PC-3 (cell line): ENCODE data around the gene TRABD2B. TPM values are rescaled to one million over a fixed set of nuclear protein-coding genes. Genes with fewer than 3 reads are reported as not detected.

ENCODE experiments used
- ATAC-seq: fragments of 200-7000 bp; cut with Tn5 transposase; 2 replicates; pipeline ENCODE4 v1.9.1; 2020; ENCODE audit warnings: mild to moderate bottlenecking, moderate library complexity
- BruUV-seq: library from RNA; stranded (reverse); fragments of 400-500 nt; replicated peaks from 2 replicates; lab custom pipeline; 2021; lab: Mats Ljungman, UMichigan
- CTCF ChIA-PET: fragments of 300-600 bp; sonication (Branson Sonifier 250); formaldehyde crosslinking; loops from one replicate; lab custom pipeline; 2022; ENCODE audit warnings: antibody characterized with exemption; lab: Charles Lee
- POLR2A ChIA-PET: fragments of 300-600 bp; sonication (Branson Sonifier 250); formaldehyde crosslinking; loops from one replicate; lab custom pipeline; 2022; ENCODE audit warnings: antibody characterized with exemption; ENCODE audit not compliant: unreplicated experiment; lab: Charles Lee
- DNase-seq: peaks from one replicate; pipeline ENCODE4 v3.0.0-alpha.2; 2015
- H2AFZ ChIP-seq: fragments of 300-600 bp; sonication (generic); 2 replicates; pipeline ENCODE4 v1.6.0; 2016; ENCODE audit warnings: antibody characterized with exemption, low read length
- H3F3A ChIP-seq: fragments of 300-600 bp; sonication (generic); one replicate; pipeline ENCODE4 v1.6.0; 2017; ENCODE audit warnings: antibody characterized with exemption, low read length, control low read depth, mild to moderate bottlenecking; ENCODE audit not compliant: unreplicated experiment
- H3K27ac ChIP-seq: fragments of 300-600 bp; sonication (generic); 2 replicates; pipeline ENCODE4 v1.5.1; 2016; ENCODE audit warnings: mild to moderate bottlenecking, low read length
- H3K27me3 ChIP-seq: fragments of 300-600 bp; sonication (generic); 2 replicates; pipeline ENCODE4 v1.6.1; 2016; ENCODE audit warnings: low read length, mixed read lengths
- H3K36me3 ChIP-seq: fragments of 300-600 bp; sonication (generic); 2 replicates; pipeline ENCODE4 v1.6.1; 2016; ENCODE audit warnings: low read depth, mixed run types, low read length, mixed read lengths
- H3K4me1 ChIP-seq: fragments of 300-600 bp; sonication (generic); 2 replicates; pipeline ENCODE4 v1.5.1; 2016; ENCODE audit warnings: low read length; ENCODE audit not compliant: insufficient read depth
- H3K4me2 ChIP-seq: fragments of 300-600 bp; sonication (generic); 2 replicates; pipeline ENCODE4 v1.6.0; 2016; ENCODE audit warnings: low read length
- H3K4me3 ChIP-seq: fragments of 300-600 bp; sonication (generic); 2 replicates; pipeline ENCODE4 v1.5.1; 2016; ENCODE audit warnings: mild to moderate bottlenecking, low read length, mixed read lengths
- H3K79me2 ChIP-seq: fragments of 300-600 bp; sonication (generic); 2 replicates; pipeline ENCODE4 v1.6.1; 2017; ENCODE audit warnings: low read length, mixed read lengths
- H3K9ac ChIP-seq: fragments of 300-600 bp; sonication (generic); 2 replicates; pipeline ENCODE4 v1.6.0; 2016; ENCODE audit warnings: mild to moderate bottlenecking, low read length
- H3K9me2 ChIP-seq: fragments of 300-600 bp; sonication (generic); replicated peaks from 2 replicates; pipeline ENCODE4 v1.6.1; 2016; ENCODE audit warnings: mixed run types, low read length, mixed read lengths
- H3K9me3 ChIP-seq: fragments of 300-600 bp; sonication (generic); 2 replicates; pipeline ENCODE4 v1.6.1; 2016; ENCODE audit warnings: low read length, mixed read lengths
- H4K20me1 ChIP-seq: fragments of 300-600 bp; sonication (generic); 2 replicates; pipeline ENCODE4 v1.6.1; 2016; ENCODE audit warnings: low read length, mixed read lengths
- EZH2 ChIP-seq: fragments of 300-600 bp; sonication (generic); IDR thresholded peaks from one replicate; pipeline ENCODE4 v1.6.1; 2017; ENCODE audit warnings: antibody characterized with exemption, mild to moderate bottlenecking, low read length; ENCODE audit not compliant: unreplicated experiment
- EZH2phosphoT487 ChIP-seq: fragments of 300-600 bp; sonication (generic); IDR thresholded peaks from 2 replicates; pipeline ENCODE4 v1.6.1; 2018; ENCODE audit warnings: mild to moderate bottlenecking, antibody characterized with exemption, low read length, borderline replicate concordance
- intact Hi-C: fragments of 100-400 bp; cut with micrococcal nuclease; formaldehyde crosslinking; loops from 2 replicates; pipeline ENCODE4 v1.9.0; 2023
- total RNA-seq: library from RNA; depleted of rRNA; stranded (reverse); fragments of >200 nt; gene quantifications from 2 replicates; pipeline ENCODE4 v1.2.3, GENCODE V29; 2014
- TF ChIP-seq, protein P1 (sequence below): fragments of 300-600 bp; sonication (generic); conservative IDR thresholded peaks from 2 replicates; pipeline ENCODE4 v1.5.1; 2017; ENCODE audit warnings: antibody characterized with exemption, low read depth, mild to moderate bottlenecking, low read length

Gene TRABD2B
- total RNA-seq, 1 experiment from 2014 or later = 0.44 TPM

GRCh38 chr1:47765236-47765635, 231.9 kb downstream of the TRABD2B start:
- TF ChIP-seq, protein P1, sequence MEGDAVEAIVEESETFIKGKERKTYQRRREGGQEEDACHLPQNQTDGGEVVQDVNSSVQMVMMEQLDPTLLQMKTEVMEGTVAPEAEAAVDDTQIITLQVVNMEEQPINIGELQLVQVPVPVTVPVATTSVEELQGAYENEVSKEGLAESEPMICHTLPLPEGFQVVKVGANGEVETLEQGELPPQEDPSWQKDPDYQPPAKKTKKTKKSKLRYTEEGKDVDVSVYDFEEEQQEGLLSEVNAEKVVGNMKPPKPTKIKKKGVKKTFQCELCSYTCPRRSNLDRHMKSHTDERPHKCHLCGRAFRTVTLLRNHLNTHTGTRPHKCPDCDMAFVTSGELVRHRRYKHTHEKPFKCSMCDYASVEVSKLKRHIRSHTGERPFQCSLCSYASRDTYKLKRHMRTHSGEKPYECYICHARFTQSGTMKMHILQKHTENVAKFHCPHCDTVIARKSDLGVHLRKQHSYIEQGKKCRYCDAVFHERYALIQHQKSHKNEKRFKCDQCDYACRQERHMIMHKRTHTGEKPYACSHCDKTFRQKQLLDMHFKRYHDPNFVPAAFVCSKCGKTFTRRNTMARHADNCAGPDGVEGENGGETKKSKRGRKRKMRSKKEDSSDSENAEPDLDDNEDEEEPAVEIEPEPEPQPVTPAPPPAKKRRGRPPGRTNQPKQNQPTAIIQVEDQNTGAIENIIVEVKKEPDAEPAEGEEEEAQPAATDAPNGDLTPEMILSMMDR = no peak
- TF ChIP-seq EZH2phosphoT487 (no peak), EZH2 (no peak)
- no TSS peak for BruUV-seq

DNA sequence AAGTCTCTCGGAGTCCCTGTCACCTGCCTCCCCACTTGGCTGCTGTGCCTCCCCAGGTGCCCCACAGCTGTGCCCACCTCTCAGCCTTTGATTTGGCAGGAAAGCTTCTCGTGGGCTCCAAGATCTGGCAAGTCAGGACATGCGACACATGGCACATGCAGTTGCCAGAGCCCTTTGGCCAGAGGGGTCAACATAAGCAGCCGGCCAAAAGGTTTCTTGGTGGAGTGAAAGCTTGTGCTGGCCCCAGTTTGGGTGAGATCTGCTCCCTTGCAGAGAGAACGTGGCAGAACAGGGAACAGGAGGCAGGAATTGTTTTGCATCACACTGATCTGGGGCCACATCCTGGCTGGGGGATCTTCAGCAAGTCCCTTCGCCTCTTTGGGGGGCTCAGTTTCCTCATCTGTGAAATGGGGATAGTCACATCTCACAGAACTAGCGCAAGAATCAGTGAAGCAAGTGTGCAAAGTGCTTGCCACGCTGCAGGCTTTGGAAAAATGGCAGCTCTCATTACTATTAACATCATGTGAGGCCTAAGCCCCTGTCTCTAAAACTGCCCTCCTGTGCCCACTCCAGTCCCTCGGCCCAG, 232.6 kb downstream of the TRABD2B start:
- Histone ChIP-seq H3K79me2 (no peaks in the 10 kb centered on the region), H3K4me1 (no peaks in the 10 kb centered on the region), H3K9ac (no peak overlapping the region), H2AFZ (no peak overlapping the region), H3K27me3 (no peaks in the 10 kb centered on the region), H3F3A (no peaks in the 10 kb centered on the region), H3K9me2 (no peaks in the 10 kb centered on the region), H3K4me3 (no peak overlapping the region), H3K4me2 (no peak overlapping the region), H3K9me3 (no peaks in the 10 kb centered on the region), H4K20me1 (no peaks in the 10 kb centered on the region), H3K27ac (no peak overlapping the region), H3K36me3 (no peaks in the 10 kb centered on the region)
- intact Hi-C loops = no loop called here
- DNase-seq = no peak
- CTCF ChIA-PET = no interaction called here
- no peak for TF ChIP-seq EZH2
- TF ChIP-seq, protein P1 = no peak
- BruUV-seq = no TSS peak
- ATAC-seq = no peak
- POLR2A ChIA-PET = no interaction called here

More at GRCh38 chr1:47765236-47765635, 231.9 kb downstream of the TRABD2B start:
- no peaks in the 10 kb centered on the region for H3K36me3 ChIP-seq
- H3K4me2 ChIP-seq = no peak overlapping the region
- no peak overlapping the region for H3K4me3 ChIP-seq
- H2AFZ ChIP-seq = no peak overlapping the region
- H3K9me2 ChIP-seq = no peaks in the 10 kb centered on the region
- no peak overlapping the region for H3K27ac ChIP-seq
- intact Hi-C loops = no loop called here
- no peaks in the 10 kb centered on the region for H3K4me1 ChIP-seq
- no peaks in the 10 kb centered on the region for H3K79me2 ChIP-seq
- H4K20me1 ChIP-seq = no peaks in the 10 kb centered on the region
- DNase-seq (no peak), ATAC-seq (no peak)
- no peaks in the 10 kb centered on the region for H3K27me3 ChIP-seq
- ChIA-PET CTCF (no interaction called here), POLR2A (no interaction called here)
- no peaks in the 10 kb centered on the region for H3F3A ChIP-seq
- H3K9ac ChIP-seq = no peak overlapping the region
- no peaks in the 10 kb centered on the region for H3K9me3 ChIP-seq

- intact Hi-C loops = no loop called here
- Histone ChIP-seq H3K4me2 (no peak overlapping the region), H3K9me2 (no peaks in the 10 kb centered on the region), H3K4me3 (no peak overlapping the region), H3K9me3 (no peaks in the 10 kb centered on the region), H3K36me3 (no peaks in the 10 kb centered on the region), H3K9ac (no peak overlapping the region), H3K79me2 (no peaks in the 10 kb centered on the region), H3K27me3 (no peaks in the 10 kb centered on the region), H3K27ac (no peak overlapping the region), H3F3A (no peaks in the 10 kb centered on the region), H3K4me1 (no peaks in the 10 kb centered on the region), H4K20me1 (no peaks in the 10 kb centered on the region), H2AFZ (no peak overlapping the region)
- TF ChIP-seq EZH2phosphoT487 (no peak), EZH2 (no peak)
- TF ChIP-seq, protein P1 = no peak
- no TSS peak for BruUV-seq
- POLR2A ChIA-PET = no interaction called here
- no peak for DNase-seq
- no peak for ATAC-seq
- CTCF ChIA-PET = no interaction called here
These were observed 233.5 kb downstream of the TRABD2B start for GRCh38 chr1:47763591-47764171.
